KMS-11 (cell line): ENCODE data around the gene ZBTB20.

ENCODE experiments used
- H2AFZ ChIP-seq: fragments of 200-600 bp; sonication (generic); 2 replicates; pipeline ENCODE4 v1.6.1; 2016; ENCODE audit warnings: antibody characterized with exemption, mixed run types, low read depth
- H3K27ac ChIP-seq: fragments of 200-600 bp; sonication (generic); 2 replicates; pipeline ENCODE4 v1.6.1; 2016; ENCODE audit warnings: mild to moderate bottlenecking, mixed run types
- H3K27me3 ChIP-seq: fragments of 200-600 bp; sonication (generic); 2 replicates; pipeline ENCODE4 v1.6.1; 2017; ENCODE audit warnings: mild to moderate bottlenecking, low read depth, mixed run types, moderate library complexity; ENCODE audit not compliant: insufficient read depth
- H3K36me3 ChIP-seq: fragments of 200-600 bp; sonication (generic); 2 replicates; pipeline ENCODE4 v1.6.1; 2017; ENCODE audit warnings: mild to moderate bottlenecking, mixed run types; ENCODE audit not compliant: insufficient read depth
- H3K4me1 ChIP-seq: fragments of 200-600 bp; sonication (generic); 2 replicates; pipeline ENCODE4 v1.6.1; 2016; ENCODE audit warnings: mild to moderate bottlenecking, low read depth, mixed run types; ENCODE audit not compliant: poor library complexity, severe bottlenecking
- H3K4me2 ChIP-seq: fragments of 200-600 bp; sonication (generic); 2 replicates; pipeline ENCODE4 v1.7.0; 2016; ENCODE audit warnings: mild to moderate bottlenecking, mixed run types
- H3K4me3 ChIP-seq: fragments of 200-600 bp; sonication (generic); IDR thresholded peaks from 2 replicates; pipeline ENCODE4 v1.6.1; 2017; ENCODE audit warnings: low read depth, low read length, mixed read lengths; ENCODE audit not compliant: insufficient read depth
- H3K79me2 ChIP-seq: fragments of 200-600 bp; sonication (generic); 2 replicates; pipeline ENCODE4 v1.6.1; 2016; ENCODE audit warnings: low read depth, mixed run types; ENCODE audit not compliant: insufficient read depth
- H3K9ac ChIP-seq: fragments of 200-600 bp; sonication (generic); 2 replicates; pipeline ENCODE4 v1.6.1; 2016; ENCODE audit warnings: mild to moderate bottlenecking, mixed run types
- H4K20me1 ChIP-seq: fragments of 200-600 bp; sonication (generic); 2 replicates; pipeline ENCODE4 v1.6.1; 2016; ENCODE audit warnings: mild to moderate bottlenecking, mixed run types; ENCODE audit not compliant: insufficient read depth
- TF ChIP-seq, protein P1 (sequence below): fragments of 200-600 bp; sonication (generic); conservative IDR thresholded peaks from 2 replicates; pipeline ENCODE4 v1.6.1; 2017; ENCODE audit warnings: low read depth, mild to moderate bottlenecking, antibody characterized with exemption, low read length, moderate library complexity, mixed read lengths

The ZBTB20 gene

DNA sequence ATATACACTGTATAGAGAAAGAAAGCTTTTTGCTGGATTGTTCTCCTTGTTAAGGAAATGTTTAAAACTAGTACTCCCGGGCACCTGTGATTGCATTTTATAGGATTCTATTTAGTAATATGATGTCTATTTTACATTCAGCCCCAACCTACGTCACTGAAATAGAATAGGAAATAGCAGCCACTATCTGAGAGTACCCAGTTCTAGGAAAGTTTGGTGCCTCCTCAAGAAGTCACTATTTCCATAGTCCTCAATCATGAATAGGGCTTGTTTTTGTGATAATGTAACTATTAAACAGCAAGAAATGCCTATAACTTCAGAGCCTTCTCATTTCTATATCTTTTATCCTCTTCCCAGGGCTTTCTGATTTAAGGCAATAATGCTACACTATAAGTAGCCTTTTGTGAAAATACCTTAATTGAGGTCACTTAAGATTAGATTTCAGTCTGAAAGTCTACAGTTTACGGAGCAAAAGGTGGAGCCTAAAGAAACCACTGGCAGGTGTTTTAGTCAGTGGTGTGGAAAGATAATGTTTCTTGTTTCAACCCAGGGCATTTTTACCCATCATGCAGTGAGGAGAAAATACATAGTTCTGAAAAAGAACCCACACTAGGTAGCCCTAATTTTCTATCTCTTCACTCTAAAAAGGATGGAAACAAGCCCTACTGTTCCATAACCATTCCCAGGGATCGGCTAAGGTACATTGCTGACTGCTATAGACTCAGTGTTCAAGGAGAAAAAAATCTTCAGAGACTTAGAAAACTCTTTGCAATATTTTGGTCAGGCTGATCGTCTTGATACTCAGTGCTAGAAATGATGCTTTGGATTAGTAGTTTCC is 814.5 kb downstream of the ZBTB20 start:
- no peaks in the 10 kb centered on the region for H4K20me1 ChIP-seq
- H3K4me1 ChIP-seq: peaks cover 24% of the 10 kb centered on the region
- H3K4me2 ChIP-seq: peak overlapping the region; percentile 26
- peak overlapping the region; percentile 29; the same call in 1 of the 2 replicates for H3K27ac ChIP-seq
- H3K36me3 ChIP-seq: no peaks in the 10 kb centered on the region
- H3K27me3 ChIP-seq: no peaks in the 10 kb centered on the region
- no peak overlapping the region for H3K4me3 ChIP-seq
- H3K9ac ChIP-seq: no peak overlapping the region
- no peaks in the 10 kb centered on the region for H3K79me2 ChIP-seq
- 0 out of 2 replicates have a peak overlapping the region, but pooled peaks have one; percentile 10 for H2AFZ ChIP-seq
- TF ChIP-seq, protein P1, sequence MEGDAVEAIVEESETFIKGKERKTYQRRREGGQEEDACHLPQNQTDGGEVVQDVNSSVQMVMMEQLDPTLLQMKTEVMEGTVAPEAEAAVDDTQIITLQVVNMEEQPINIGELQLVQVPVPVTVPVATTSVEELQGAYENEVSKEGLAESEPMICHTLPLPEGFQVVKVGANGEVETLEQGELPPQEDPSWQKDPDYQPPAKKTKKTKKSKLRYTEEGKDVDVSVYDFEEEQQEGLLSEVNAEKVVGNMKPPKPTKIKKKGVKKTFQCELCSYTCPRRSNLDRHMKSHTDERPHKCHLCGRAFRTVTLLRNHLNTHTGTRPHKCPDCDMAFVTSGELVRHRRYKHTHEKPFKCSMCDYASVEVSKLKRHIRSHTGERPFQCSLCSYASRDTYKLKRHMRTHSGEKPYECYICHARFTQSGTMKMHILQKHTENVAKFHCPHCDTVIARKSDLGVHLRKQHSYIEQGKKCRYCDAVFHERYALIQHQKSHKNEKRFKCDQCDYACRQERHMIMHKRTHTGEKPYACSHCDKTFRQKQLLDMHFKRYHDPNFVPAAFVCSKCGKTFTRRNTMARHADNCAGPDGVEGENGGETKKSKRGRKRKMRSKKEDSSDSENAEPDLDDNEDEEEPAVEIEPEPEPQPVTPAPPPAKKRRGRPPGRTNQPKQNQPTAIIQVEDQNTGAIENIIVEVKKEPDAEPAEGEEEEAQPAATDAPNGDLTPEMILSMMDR: no peak

DNA sequence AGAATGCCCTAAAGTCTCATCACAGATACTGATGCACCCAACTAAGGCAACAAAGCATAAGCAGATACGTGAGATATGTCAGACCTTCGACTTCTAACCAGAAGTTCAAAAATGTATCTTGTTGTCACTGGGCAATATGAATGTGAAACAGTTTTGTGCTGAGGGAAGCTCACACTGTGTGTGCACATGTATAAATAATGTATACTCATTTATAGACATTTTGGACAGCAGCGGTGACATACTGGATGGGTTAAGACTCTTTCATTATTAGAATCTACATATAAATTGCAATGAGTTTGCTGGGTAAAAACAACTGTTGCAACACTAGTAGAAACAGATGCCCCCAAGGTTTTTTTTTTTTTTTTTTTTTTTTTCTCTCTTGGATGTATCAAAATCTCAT is 815.4 kb downstream of the ZBTB20 start:
- no peaks in the 10 kb centered on the region for H3K36me3 ChIP-seq
- H2AFZ ChIP-seq: no peak overlapping the region
- no peak overlapping the region for H3K27ac ChIP-seq
- H3K79me2 ChIP-seq: no peaks in the 10 kb centered on the region
- H3K9ac ChIP-seq: no peak overlapping the region
- no peak overlapping the region for H3K4me3 ChIP-seq
- no peaks in the 10 kb centered on the region for H4K20me1 ChIP-seq
- no peak overlapping the region for H3K4me2 ChIP-seq
- no peaks in the 10 kb centered on the region for H3K27me3 ChIP-seq
- TF ChIP-seq, protein P1: no peak
- peaks cover 24% of the 10 kb centered on the region for H3K4me1 ChIP-seq

DNA sequence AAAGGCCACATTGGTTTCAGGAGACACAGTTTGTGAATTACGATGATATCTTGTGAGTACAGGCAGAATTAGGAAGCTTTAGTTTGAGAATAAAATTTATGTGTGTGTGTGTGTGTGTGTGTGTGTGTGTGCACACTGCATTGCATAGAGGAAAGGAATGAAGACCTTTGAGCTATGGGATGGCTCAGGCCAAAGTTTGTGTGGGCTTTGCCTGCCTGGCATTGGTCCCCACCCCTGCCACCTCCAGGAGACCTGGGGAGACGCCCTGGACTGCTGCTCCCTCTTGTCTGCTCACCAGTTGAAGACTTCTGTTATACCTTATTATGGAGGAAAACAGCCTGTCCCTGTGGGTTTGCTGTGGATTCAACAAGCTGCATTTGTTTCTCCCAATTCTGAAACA is 816.1 kb downstream of the ZBTB20 start:
- Histone ChIP-seq H2AFZ (no peak overlapping the region), H3K36me3 (no peaks in the 10 kb centered on the region), H3K4me3 (no peak overlapping the region), H3K4me2 (no peak overlapping the region), H3K27ac (no peak overlapping the region), H3K4me1 (peaks cover 20% of the 10 kb centered on the region), H3K79me2 (no peaks in the 10 kb centered on the region), H3K27me3 (no peaks in the 10 kb centered on the region), H3K9ac (no peak overlapping the region), H4K20me1 (no peaks in the 10 kb centered on the region)
- TF ChIP-seq, protein P1: no peak

DNA sequence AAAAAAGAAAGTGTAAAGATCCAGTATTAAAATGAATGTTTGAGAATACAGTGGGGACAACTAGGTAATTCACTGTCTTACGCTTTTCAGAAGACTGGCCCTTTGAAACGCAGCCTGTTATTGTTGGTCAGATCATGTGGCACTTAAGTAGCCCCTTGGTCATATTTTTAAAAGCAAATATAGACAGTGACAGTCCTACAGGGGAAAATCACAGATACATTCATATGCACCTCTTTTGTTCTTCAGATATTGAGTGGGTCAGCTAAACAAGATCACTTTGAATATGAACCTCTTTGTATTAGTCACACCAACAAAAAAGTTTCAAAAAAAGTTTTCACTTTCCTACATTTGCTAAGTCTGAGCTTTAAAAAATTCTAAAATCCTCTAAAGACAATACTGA is 817.3 kb downstream of the ZBTB20 start:
- Histone ChIP-seq H3K4me3 (no peak overlapping the region), H4K20me1 (no peaks in the 10 kb centered on the region), H3K27ac (no peak overlapping the region), H3K9ac (no peak overlapping the region), H3K36me3 (no peaks in the 10 kb centered on the region), H3K79me2 (no peaks in the 10 kb centered on the region), H2AFZ (no peak overlapping the region), H3K4me1 (peaks cover 17% of the 10 kb centered on the region), H3K4me2 (no peak overlapping the region), H3K27me3 (no peaks in the 10 kb centered on the region)
- TF ChIP-seq, protein P1: no peak
